ENCODE data around the gene NIT2. TPM values are rescaled to one million over a fixed set of nuclear protein-coding genes. Genes with fewer than 3 reads are reported as not detected.
"Not testable (repeated sequence)": the region's sequence is repeated elsewhere in the genome, so short reads cannot be mapped to it uniquely, and the experiment has no call there.

The NIT2 gene
- total RNA-seq, 1 donor from 2014 or later: 54.3 TPM

- H3K4me3 Mint-ChIP-seq (ENCODE audit: low read depth): no peak overlapping the region
- no peaks in the 10 kb centered on the region for H3K27me3 Mint-ChIP-seq
- peaks cover 12% of the 10 kb centered on the region for H3K36me3 Mint-ChIP-seq (ENCODE audit: insufficient read depth)
- no peak overlapping the region for H3K27ac Mint-ChIP-seq
- H3K4me1 Mint-ChIP-seq (ENCODE audit: low read depth): no peaks in the 10 kb centered on the region
- H3K9me3 Mint-ChIP-seq (ENCODE audit: low read depth): no peaks in the 10 kb centered on the region
- DNase-seq (ENCODE audit: low spot score, unreplicated experiment): no peak
- TF ChIP-seq CTCF (IDR thresholded peaks at IDR 0.05; ENCODE audit: unreplicated experiment): no peak
These were observed 16.6 kb upstream of the NIT2 start for GRCh38 chr3:100317912-100318311.

DNA sequence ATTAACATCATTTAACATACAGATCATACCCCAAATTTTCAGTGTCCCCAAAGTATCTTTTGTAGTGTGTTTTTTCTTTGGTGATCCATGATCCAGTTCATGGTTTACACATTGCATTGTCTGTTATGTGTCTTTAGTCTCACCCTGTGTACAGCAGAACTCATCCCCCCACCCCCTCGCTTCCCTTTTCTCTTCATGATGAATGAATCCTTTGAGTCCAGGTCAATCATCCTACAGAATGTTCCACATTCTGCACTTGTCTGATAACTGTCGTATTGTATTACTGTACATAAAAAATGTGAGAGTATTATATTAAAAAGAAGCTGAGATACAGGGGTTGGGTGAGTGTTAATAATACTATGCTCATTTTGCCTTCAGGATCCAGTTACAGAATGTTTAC lies 14.6 kb upstream of the NIT2 start:
- Mint-ChIP-seq H3K36me3 (ENCODE audit: insufficient read depth) (peaks cover 10% of the 10 kb centered on the region), H3K4me3 (ENCODE audit: low read depth) (no peak overlapping the region), H3K9me3 (ENCODE audit: low read depth) (no peaks in the 10 kb centered on the region), H3K4me1 (ENCODE audit: low read depth) (no peaks in the 10 kb centered on the region), H3K27ac (no peak overlapping the region), H3K27me3 (no peaks in the 10 kb centered on the region)
- no peak for DNase-seq (ENCODE audit: low spot score, unreplicated experiment)
- no peak for TF ChIP-seq CTCF (IDR thresholded peaks at IDR 0.05; ENCODE audit: unreplicated experiment)

DNA sequence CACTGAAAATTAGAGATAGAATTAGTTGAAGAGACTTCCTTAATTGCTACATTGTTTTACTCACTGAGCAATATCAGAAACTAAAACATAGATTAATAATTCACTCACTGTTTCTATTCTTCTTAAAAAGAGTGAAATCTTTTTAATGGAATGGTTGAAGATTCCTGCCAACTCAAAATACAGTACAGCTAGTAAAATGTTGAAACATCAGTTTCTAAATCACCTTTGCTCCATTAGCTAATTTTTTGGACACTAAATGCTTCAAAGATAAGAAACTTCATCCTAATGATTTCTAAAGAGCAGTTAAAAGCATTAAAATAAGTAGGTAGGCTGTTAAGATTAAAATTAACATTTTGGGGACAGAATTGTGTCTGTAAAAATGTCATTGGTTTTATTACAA lies 10.5 kb upstream of the NIT2 start:
- Mint-ChIP-seq H3K4me3 (ENCODE audit: low read depth) (no peak overlapping the region), H3K27ac (no peak overlapping the region), H3K9me3 (ENCODE audit: low read depth) (peaks cover 9% of the 10 kb centered on the region), H3K36me3 (ENCODE audit: insufficient read depth) (peaks cover 23% of the 10 kb centered on the region), H3K27me3 (no peaks in the 10 kb centered on the region), H3K4me1 (ENCODE audit: low read depth) (no peaks in the 10 kb centered on the region)
- no peak for DNase-seq (ENCODE audit: low spot score, unreplicated experiment)
- no peak for TF ChIP-seq CTCF (IDR thresholded peaks at IDR 0.05; ENCODE audit: unreplicated experiment)

- Mint-ChIP-seq H3K4me1 (ENCODE audit: low read depth) (peaks cover 4% of the 10 kb centered on the region), H3K27ac (no peak overlapping the region), H3K4me3 (ENCODE audit: low read depth) (no peak overlapping the region), H3K9me3 (ENCODE audit: low read depth) (peaks cover 9% of the 10 kb centered on the region), H3K36me3 (ENCODE audit: insufficient read depth) (peaks cover 17% of the 10 kb centered on the region), H3K27me3 (no peaks in the 10 kb centered on the region)
- TF ChIP-seq CTCF (IDR thresholded peaks at IDR 0.05; ENCODE audit: unreplicated experiment): no peak
- no peak for DNase-seq (ENCODE audit: low spot score, unreplicated experiment)
These were observed 8.7 kb upstream of the NIT2 start for GRCh38 chr3:100325827-100326226.

GRCh38 chr3:100327377-100327776 lies 7.2 kb upstream of the NIT2 start:
- H3K27me3 Mint-ChIP-seq; H3K4me1 Mint-ChIP-seq (ENCODE audit: low read depth); H3K9me3 Mint-ChIP-seq (ENCODE audit: low read depth); H3K4me3 Mint-ChIP-seq (ENCODE audit: low read depth); DNase-seq (ENCODE audit: low spot score, unreplicated experiment); H3K27ac Mint-ChIP-seq: not testable (repeated sequence)
- H3K36me3 Mint-ChIP-seq (ENCODE audit: insufficient read depth): peaks cover 17% of the 10 kb centered on the region

DNA sequence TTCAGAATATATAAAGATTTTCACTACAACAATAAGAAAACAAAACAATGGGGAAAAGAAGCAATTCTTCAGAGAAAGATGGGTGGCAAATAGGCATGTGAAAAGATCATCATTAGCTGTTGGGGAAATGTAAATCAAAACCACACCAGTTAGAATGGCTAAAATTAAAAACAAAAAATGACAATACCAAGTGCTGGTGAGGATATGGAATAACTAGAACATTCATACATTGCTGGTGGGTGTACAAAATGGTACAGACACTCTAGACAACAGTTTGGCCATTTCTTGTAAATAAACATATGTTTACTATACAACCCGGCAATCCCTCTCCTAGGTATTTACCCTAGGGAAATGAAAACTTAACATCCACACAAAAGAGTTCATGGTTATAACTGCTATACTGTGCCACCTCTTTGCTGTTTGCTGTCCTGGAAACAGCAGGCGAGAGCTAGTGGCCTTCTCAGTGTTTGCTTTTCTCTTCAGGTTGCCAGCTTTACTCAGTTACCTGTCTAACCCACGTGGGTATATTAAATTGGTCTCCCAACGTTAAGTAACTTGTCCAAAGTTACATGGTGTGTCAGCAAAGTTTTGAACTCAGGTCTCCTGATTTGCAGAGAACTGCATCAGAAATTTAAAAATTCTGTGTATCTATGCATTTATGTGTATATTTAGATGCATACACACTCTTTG lies 4.6 kb upstream of the NIT2 start:
- DNase-seq (ENCODE audit: low spot score, unreplicated experiment): no peak
- H3K36me3 Mint-ChIP-seq (ENCODE audit: insufficient read depth): peaks cover 17% of the 10 kb centered on the region
- peaks cover 9% of the 10 kb centered on the region for H3K9me3 Mint-ChIP-seq (ENCODE audit: low read depth)
- no peak for TF ChIP-seq CTCF (IDR thresholded peaks at IDR 0.05; ENCODE audit: unreplicated experiment)
- H3K4me3 Mint-ChIP-seq (ENCODE audit: low read depth): no peak overlapping the region
- H3K27me3 Mint-ChIP-seq: peaks cover 3% of the 10 kb centered on the region
- H3K4me1 Mint-ChIP-seq (ENCODE audit: low read depth): peaks cover 9% of the 10 kb centered on the region
- no peak overlapping the region for H3K27ac Mint-ChIP-seq
